ENCODE results near the gene ADAM8.

DNA sequence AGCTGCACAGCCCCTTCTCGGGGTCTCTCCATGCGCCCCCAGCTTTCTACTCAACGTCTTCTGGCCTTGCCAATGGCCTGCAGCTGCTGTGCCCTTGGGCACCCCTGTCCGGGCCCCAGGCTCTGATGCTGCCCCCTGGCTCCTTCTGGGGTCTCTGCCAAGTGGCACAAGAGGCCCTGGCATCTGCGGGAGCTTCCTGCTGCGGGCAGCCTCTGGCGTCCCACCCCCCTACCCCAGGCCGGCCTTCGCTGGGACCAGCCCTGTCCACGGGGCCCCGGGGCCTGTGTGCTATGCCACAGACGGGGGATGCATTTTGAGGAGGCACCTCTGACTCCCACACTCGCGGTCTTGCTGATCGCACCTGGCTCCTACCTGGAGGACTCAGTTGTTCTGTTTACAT is 36.7 kb downstream of the ADAM8 start:
- TF ChIP-seq RAD21 (IDR thresholded peaks at IDR 0.05; ENCODE audit: low read depth) = no peak
- no peak for TF ChIP-seq CEBPB (IDR thresholded peaks at IDR 0.05)
- no peak for TF ChIP-seq TCF12 (IDR thresholded peaks at IDR 0.05; ENCODE audit: low read depth)
- no peak for TF ChIP-seq TAF1 (IDR thresholded peaks at IDR 0.05; ENCODE audit: low read depth)
- TF ChIP-seq NFIC (IDR thresholded peaks at IDR 0.05) = no peak

Data from Ishikawa (cell line).